Measurements from ENCODE around the gene DISC1. TPM values are rescaled to one million over a fixed set of nuclear protein-coding genes. Genes with fewer than 3 reads are reported as not detected.

DISC1 gene
- total RNA-seq, 5 donors from 2014 or later (not counting 1 experiment from before 2014, with no cell fraction given) = 12.9 to 37.0 (median 14.6) TPM

DNA sequence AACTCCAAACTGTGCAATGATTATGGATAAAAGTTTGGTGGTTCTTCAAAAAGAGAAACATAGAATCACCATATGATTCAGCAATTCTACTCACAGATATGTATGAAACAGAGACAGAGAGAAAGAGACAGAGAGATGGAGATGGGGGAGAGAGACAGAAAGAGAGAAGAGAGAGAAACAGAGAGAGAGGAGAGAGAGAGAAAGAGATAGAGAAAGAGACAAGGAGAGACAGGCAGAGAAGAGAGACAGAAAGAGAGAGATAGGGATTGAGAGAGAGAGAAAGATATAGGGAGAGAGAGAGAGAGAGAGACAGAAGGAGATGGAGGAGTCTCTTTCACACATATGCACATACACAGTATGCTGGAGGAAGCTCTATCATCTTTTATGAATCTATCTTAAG, 87.8 kb downstream of the DISC1 start:
- H3K9me3 ChIP-seq = no peaks in the 10 kb centered on the region
- peaks cover 46% of the 10 kb centered on the region for H3K36me3 Mint-ChIP-seq
- ATAC-seq (replicated peaks in 1 of 4) (no peak), DNase-seq (no peak)
- no peak overlapping the region for H3K4me3 Mint-ChIP-seq
- H3K9me3 Mint-ChIP-seq = peaks cover 3 to 10% (median 3%) of the 10 kb centered on the region in 3 donors
- no peaks in the 10 kb centered on the region for H3K27me3 Mint-ChIP-seq
- H3K4me1 Mint-ChIP-seq = peaks cover 0 to 18% (median 2%) of the 10 kb centered on the region in 3 donors
- no peak overlapping the region for H3K27ac ChIP-seq (ENCODE audit: low read length)
- H3K4me1 ChIP-seq (ENCODE audit: control insufficient read depth in 1 of 2, extremely low read depth in 1 of 2, insufficient read depth in 2 of 2, low read length in 2 of 2) = no peaks in the 10 kb centered on the region
- H3K27ac Mint-ChIP-seq = no peak overlapping the region
- ChIA-PET CTCF (no interaction called here), POLR2A (interaction anchor here in 1 of 2 donors (0.6 kb wide), 1 partner anchor 13 kb away, joined by 3 read pairs; no protein-coding TSS in a partner anchor)
- no peaks in the 10 kb centered on the region for H3K27me3 ChIP-seq (replicated peaks in 1 of 2; ENCODE audit: control insufficient read depth in 2 of 2, extremely low read depth in 1 of 2, insufficient read depth in 2 of 2, low read length in 1 of 2)
- no peaks in the 10 kb centered on the region for H3K36me3 ChIP-seq (ENCODE audit: control insufficient read depth in 2 of 2, extremely low read depth in 1 of 2, insufficient read depth in 1 of 2, low read length in 1 of 2)
- H3K4me3 ChIP-seq (ENCODE audit: control insufficient read depth in 1 of 2, extremely low read depth in 1 of 2, low read length in 1 of 2) = no peak overlapping the region

DNA sequence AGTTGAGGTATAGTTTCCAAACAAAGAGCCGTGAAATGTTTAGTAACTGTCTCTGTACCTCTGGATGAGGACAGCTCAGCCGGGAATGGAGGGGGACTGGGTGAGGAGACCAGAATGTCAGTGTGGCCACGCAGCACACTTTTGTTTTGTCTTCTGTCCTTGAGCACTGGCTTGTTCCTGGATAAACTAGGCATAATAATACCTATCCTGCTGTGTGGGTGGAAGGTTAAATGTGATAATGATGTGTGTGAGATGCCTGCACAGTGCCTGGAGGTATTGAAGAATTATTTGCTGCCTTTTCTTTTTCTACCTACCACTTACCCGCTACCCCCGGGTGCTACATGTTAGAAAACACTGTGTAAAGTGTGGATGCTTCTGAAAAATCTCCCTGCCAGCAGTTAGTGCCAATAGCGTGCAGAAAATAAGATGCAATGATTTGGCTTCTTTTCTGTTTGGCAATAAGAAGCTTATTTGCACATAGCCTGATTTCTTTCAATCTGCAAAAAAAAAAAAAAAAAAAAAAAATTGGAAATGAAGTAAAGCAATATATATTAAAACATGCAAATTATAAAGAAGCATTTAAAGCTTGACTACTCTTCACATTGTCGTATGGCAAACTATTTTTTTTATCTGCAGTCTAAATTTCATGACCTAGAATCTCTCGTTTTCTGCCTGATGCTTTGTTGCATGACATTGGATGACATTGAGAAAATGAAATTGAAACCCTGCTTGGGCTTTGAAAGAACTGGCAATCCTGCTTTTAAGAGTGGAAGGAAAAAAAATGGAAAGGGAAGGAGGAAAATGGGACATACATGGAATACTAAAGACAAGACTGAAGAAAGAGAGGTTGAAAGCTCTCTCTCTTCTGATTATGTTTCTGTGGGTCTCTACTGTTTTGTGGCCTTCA, 89.5 kb downstream of the DISC1 start:
- peaks cover 55% of the 10 kb centered on the region for H3K36me3 Mint-ChIP-seq
- H3K4me3 Mint-ChIP-seq = no peak overlapping the region
- H3K4me3 ChIP-seq (ENCODE audit: control insufficient read depth in 1 of 2, extremely low read depth in 1 of 2, low read length in 1 of 2) = no peak overlapping the region
- H3K27ac ChIP-seq (ENCODE audit: low read length) = no peak overlapping the region
- no peaks in the 10 kb centered on the region for H3K27me3 ChIP-seq (replicated peaks in 1 of 2; ENCODE audit: control insufficient read depth in 2 of 2, extremely low read depth in 1 of 2, insufficient read depth in 2 of 2, low read length in 1 of 2)
- no peaks in the 10 kb centered on the region for H3K4me1 ChIP-seq (ENCODE audit: control insufficient read depth in 1 of 2, extremely low read depth in 1 of 2, insufficient read depth in 2 of 2, low read length in 2 of 2)
- peaks cover 0 to 18% (median 0%) of the 10 kb centered on the region in 3 donors for H3K4me1 Mint-ChIP-seq
- no peaks in the 10 kb centered on the region for H3K27me3 Mint-ChIP-seq
- ATAC-seq (replicated peaks in 1 of 4) = no peak
- peaks cover 3 to 10% (median 3%) of the 10 kb centered on the region in 3 donors for H3K9me3 Mint-ChIP-seq
- ChIA-PET CTCF (no interaction called here), POLR2A (no interaction called here)
- WGBS (ENCODE audit: insufficient coverage) = 97% methylated on average over 3 of the region's 8 CpGs
- DNase-seq = no peak
- H3K27ac Mint-ChIP-seq = no peak overlapping the region
- no peaks in the 10 kb centered on the region for H3K9me3 ChIP-seq
- peaks cover 0 to 2% of the 10 kb centered on the region in 2 donors for H3K36me3 ChIP-seq (ENCODE audit: control insufficient read depth in 2 of 2, extremely low read depth in 1 of 2, insufficient read depth in 1 of 2, low read length in 1 of 2)

DNA sequence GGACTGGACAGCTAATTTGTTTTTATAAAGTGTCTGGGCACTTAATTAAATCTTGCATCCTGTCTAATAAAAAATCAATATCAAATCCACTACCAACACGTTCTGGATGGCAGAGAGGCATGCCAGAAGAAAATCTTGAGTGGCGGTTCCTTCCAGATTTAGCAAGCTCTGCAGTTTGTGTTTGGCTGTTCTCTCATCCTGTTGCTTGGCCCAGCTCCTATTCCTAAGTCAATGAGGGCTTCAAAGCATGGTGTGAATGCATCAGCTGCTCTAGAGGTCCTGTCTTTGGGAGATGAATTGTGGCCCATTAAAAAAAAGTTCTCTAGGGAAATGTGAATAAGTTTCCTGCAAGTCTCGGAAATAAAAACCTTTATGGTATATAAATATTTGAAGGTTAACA, 90.3 kb downstream of the DISC1 start:
- Mint-ChIP-seq H3K36me3 (peaks cover 52% of the 10 kb centered on the region), H3K27ac (no peak overlapping the region), H3K4me1 (peaks cover 0 to 18% (median 0%) of the 10 kb centered on the region in 3 donors), H3K27me3 (no peaks in the 10 kb centered on the region), H3K4me3 (no peak overlapping the region), H3K9me3 (peaks cover 3 to 10% (median 3%) of the 10 kb centered on the region in 3 donors)
- H3K27ac ChIP-seq (ENCODE audit: low read length) = no peak overlapping the region
- no peak overlapping the region for H3K4me3 ChIP-seq (ENCODE audit: control insufficient read depth in 1 of 2, extremely low read depth in 1 of 2, low read length in 1 of 2)
- H3K36me3 ChIP-seq (ENCODE audit: control insufficient read depth in 2 of 2, extremely low read depth in 1 of 2, insufficient read depth in 1 of 2, low read length in 1 of 2) = peaks cover 0 to 2% of the 10 kb centered on the region in 2 donors
- ATAC-seq (replicated peaks in 1 of 4) (no peak), DNase-seq (no peak)
- H3K27me3 ChIP-seq (replicated peaks in 1 of 2; ENCODE audit: control insufficient read depth in 2 of 2, extremely low read depth in 1 of 2, insufficient read depth in 2 of 2, low read length in 1 of 2) = no peaks in the 10 kb centered on the region
- CTCF ChIA-PET = no interaction called here
- H3K4me1 ChIP-seq (ENCODE audit: control insufficient read depth in 1 of 2, extremely low read depth in 1 of 2, insufficient read depth in 2 of 2, low read length in 2 of 2) = no peaks in the 10 kb centered on the region
- H3K9me3 ChIP-seq = no peaks in the 10 kb centered on the region
- POLR2A ChIA-PET = no interaction called here
- 89% methylated on average over 3 of the region's 3 CpGs for WGBS (ENCODE audit: insufficient coverage)

DNA sequence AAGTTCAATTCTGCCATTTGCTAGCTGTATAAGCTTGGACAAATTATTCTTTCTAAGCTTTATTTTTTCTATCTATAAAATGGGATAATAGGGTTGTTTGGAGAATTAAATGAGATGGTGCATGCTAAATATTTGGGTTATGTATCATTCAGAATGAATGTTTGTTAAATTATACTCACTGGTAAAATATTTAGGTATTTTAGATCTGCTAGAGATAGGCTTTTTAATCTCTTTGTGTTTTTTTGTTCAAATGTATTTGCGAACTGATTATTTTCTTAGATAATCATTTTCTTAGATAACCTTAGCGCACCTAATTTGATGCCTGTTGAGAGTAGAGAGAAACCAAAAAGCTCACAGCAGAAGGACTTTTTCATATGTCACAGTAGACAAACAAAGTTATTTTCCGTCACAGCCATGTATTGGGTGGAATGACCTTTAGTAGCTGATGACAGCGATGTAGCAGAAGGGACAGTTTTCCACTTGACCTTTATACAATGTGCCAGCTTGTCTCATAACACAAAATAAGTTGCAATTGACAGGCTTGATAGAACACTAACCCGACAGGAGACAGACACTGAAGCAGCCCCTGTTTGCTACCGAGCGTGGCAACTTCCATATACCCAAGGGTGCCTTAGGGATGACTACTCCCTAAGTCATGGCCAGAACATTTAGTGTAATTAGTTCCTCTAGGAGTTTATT, 93.0 kb downstream of the DISC1 start:
- ATAC-seq (replicated peaks in 1 of 4) (no peak), DNase-seq (no peak)
- peaks cover 0 to 2% of the 10 kb centered on the region in 2 donors for H3K36me3 ChIP-seq (ENCODE audit: control insufficient read depth in 2 of 2, extremely low read depth in 1 of 2, insufficient read depth in 1 of 2, low read length in 1 of 2)
- H3K4me1 ChIP-seq (ENCODE audit: control insufficient read depth in 1 of 2, extremely low read depth in 1 of 2, insufficient read depth in 2 of 2, low read length in 2 of 2) = no peaks in the 10 kb centered on the region
- ChIA-PET CTCF (interaction anchor here in 1 of 2 donors (0.7 kb wide), 1 partner anchor 202 kb away, joined by 4 read pairs; no protein-coding TSS in a partner anchor), POLR2A (no interaction called here)
- no peaks in the 10 kb centered on the region for H3K9me3 ChIP-seq
- WGBS (ENCODE audit: insufficient coverage) = no CpG with 5 or more reads among the region's 7 CpGs
- Mint-ChIP-seq H3K36me3 (peaks cover 51% of the 10 kb centered on the region), H3K4me1 (peaks cover 0 to 17% (median 0%) of the 10 kb centered on the region in 3 donors), H3K9me3 (no peaks in the 10 kb centered on the region), H3K27me3 (no peaks in the 10 kb centered on the region), H3K27ac (no peak overlapping the region), H3K4me3 (no peak overlapping the region)
- no peak overlapping the region for H3K27ac ChIP-seq (ENCODE audit: low read length)
- no peak overlapping the region for H3K4me3 ChIP-seq (ENCODE audit: control insufficient read depth in 1 of 2, extremely low read depth in 1 of 2, low read length in 1 of 2)
- no peaks in the 10 kb centered on the region for H3K27me3 ChIP-seq (replicated peaks in 1 of 2; ENCODE audit: control insufficient read depth in 2 of 2, extremely low read depth in 1 of 2, insufficient read depth in 2 of 2, low read length in 1 of 2)

DNA sequence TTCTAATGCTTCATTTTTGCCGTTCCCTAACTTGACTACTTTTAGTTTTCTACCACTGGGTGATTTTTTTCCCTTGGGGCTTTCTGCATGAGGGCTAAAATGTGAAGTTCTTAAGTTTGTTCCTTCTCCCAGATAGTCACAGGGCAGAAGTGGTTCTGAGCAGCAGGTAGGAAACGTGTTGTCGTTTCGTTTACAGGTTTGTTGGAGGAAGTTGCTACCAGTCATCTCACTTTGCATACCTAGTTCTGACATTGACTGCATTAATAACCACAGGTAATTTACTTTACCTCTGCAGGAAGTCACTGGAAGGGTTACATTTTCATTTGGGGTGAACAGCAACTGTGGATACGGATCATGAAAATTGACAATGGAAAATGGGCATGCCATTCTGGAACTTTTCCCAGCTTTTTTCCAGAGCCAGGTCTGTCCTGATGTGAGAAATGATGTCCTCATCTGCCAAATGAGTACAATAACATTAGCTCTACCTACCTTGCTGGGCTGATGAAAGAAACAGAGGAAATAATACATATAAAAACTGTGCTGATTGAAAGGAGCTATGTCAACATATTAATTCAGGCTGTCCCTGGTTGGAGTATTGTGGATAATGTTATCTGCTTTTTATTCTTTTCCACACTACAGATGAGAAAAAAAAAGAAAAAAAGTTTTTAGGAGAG, 94.2 kb downstream of the DISC1 start:
- H3K4me3 Mint-ChIP-seq = no peak overlapping the region
- ATAC-seq (replicated peaks in 1 of 4) (no peak), DNase-seq (no peak)
- H3K27ac Mint-ChIP-seq = no peak overlapping the region
- Histone ChIP-seq H3K36me3 (ENCODE audit: control insufficient read depth in 2 of 2, extremely low read depth in 1 of 2, insufficient read depth in 1 of 2, low read length in 1 of 2) (peaks cover 0 to 2% of the 10 kb centered on the region in 2 donors), H3K27me3 (replicated peaks in 1 of 2; ENCODE audit: control insufficient read depth in 2 of 2, extremely low read depth in 1 of 2, insufficient read depth in 2 of 2, low read length in 1 of 2) (no peaks in the 10 kb centered on the region), H3K9me3 (no peaks in the 10 kb centered on the region), H3K4me3 (ENCODE audit: control insufficient read depth in 1 of 2, extremely low read depth in 1 of 2, low read length in 1 of 2) (no peak overlapping the region), H3K27ac (ENCODE audit: low read length) (no peak overlapping the region), H3K4me1 (ENCODE audit: control insufficient read depth in 1 of 2, extremely low read depth in 1 of 2, insufficient read depth in 2 of 2, low read length in 2 of 2) (no peaks in the 10 kb centered on the region)
- ChIA-PET POLR2A (no interaction called here), CTCF (no interaction called here)
- H3K27me3 Mint-ChIP-seq = no peaks in the 10 kb centered on the region
- H3K4me1 Mint-ChIP-seq = peaks cover 0 to 21% (median 0%) of the 10 kb centered on the region in 3 donors
- no peaks in the 10 kb centered on the region for H3K9me3 Mint-ChIP-seq
- peaks cover 54% of the 10 kb centered on the region for H3K36me3 Mint-ChIP-seq
- WGBS (ENCODE audit: insufficient coverage) = no CpG with 5 or more reads among the region's 5 CpGs

DNA sequence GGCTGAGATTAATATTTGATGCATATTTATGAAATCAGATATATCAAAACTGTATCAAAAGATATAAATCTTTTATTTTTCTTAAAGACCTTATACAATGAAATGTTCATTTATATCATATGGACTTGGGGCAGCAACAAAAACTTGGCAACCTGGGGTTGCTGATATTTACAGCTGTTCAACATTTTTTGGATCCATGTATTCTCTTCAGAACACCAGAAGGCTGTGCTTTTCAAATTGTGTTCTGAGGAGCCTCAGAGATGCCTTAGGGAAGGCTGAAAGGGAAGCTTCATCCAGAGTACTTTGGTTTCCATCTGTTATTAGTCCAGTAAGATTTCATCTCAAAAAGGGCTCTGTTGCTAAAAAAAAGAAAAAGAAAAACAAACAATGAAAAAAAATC, 94.8 kb downstream of the DISC1 start:
- CTCF ChIA-PET = no interaction called here
- no peak overlapping the region for H3K4me3 ChIP-seq (ENCODE audit: control insufficient read depth in 1 of 2, extremely low read depth in 1 of 2, low read length in 1 of 2)
- H3K9me3 ChIP-seq = no peaks in the 10 kb centered on the region
- no peak overlapping the region for H3K4me3 Mint-ChIP-seq
- H3K9me3 Mint-ChIP-seq = no peaks in the 10 kb centered on the region
- no peaks in the 10 kb centered on the region for H3K27me3 Mint-ChIP-seq
- H3K36me3 Mint-ChIP-seq = peaks cover 58% of the 10 kb centered on the region
- no peaks in the 10 kb centered on the region for H3K27me3 ChIP-seq (replicated peaks in 1 of 2; ENCODE audit: control insufficient read depth in 2 of 2, extremely low read depth in 1 of 2, insufficient read depth in 2 of 2, low read length in 1 of 2)
- no peak overlapping the region for H3K27ac Mint-ChIP-seq
- H3K27ac ChIP-seq (ENCODE audit: low read length) = no peak overlapping the region
- no peaks in the 10 kb centered on the region for H3K4me1 ChIP-seq (ENCODE audit: control insufficient read depth in 1 of 2, extremely low read depth in 1 of 2, insufficient read depth in 2 of 2, low read length in 2 of 2)
- POLR2A ChIA-PET = no interaction called here
- H3K4me1 Mint-ChIP-seq = peaks cover 0 to 26% (median 0%) of the 10 kb centered on the region in 3 donors
- peaks cover 0 to 2% of the 10 kb centered on the region in 2 donors for H3K36me3 ChIP-seq (ENCODE audit: control insufficient read depth in 2 of 2, extremely low read depth in 1 of 2, insufficient read depth in 1 of 2, low read length in 1 of 2)
- ATAC-seq (replicated peaks in 1 of 4) = no peak
- DNase-seq = no peak

All from T-cell (primary cell).